ENCODE measurements around the gene RANBP17.
"Not testable (repeated sequence)": the region's sequence is repeated elsewhere in the genome, so short reads cannot be mapped to it uniquely, and the experiment has no call there.

Gene RANBP17

DNA sequence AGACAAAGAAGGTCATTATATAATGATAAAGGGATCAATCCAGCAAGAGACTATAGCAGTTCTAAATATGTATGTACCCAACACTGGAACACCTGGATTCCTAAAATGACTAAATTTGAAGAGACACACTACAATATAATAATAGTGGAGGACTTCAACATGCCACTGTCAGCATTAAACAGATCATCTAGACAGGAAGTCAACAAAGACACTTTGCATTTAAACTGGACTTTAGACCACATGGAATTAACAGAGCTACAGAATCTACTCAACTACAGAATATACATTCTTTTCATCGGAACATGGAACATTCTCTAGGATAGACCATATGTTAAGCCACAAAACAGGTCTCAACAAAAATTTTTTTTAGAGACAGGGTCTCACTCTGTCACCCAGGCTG, 388.9 kb downstream of the RANBP17 start:
- no peak for DNase-seq (ENCODE audit: low read depth)

DNA sequence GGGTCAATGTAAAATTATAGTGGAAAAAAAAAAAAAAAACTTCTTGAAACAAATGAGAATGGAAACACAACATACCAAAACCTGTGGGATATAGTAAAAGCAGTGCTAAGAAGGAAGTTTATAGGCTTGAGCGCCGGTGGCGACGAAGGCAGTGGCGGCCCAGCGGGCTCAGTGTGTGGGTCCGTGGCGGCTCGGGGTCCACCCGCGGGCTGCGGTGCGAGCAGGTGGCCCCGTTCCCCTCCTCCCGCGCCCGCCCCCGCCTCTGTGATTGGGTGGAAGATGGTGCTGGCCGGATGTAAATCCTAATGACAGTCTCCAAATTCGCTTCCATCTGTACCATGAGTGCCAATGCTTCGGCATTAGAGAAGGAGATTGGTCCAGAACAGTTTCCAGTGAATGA, 389.7 kb downstream of the RANBP17 start:
- no peak for DNase-seq (ENCODE audit: low read depth)

DNA sequence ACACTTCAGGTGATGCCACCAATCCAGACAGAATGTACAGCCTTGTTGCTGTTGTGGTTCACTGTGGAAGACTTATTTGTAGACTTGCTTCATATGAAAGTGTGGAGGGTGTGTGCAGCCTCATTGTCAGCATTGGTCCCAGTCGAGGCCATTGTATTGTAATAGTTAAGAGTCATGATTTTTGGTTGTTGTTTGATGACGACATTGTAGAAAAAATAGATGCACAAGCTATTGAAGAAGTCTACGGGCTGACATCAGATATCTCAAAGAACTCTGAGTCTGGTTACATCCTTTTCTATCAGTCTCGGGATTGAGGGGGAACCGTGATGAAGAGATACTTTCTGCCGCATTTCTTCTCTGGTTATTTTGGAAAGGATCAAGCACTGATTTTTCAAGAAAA, 390.9 kb downstream of the RANBP17 start:
- no peak for DNase-seq (ENCODE audit: low read depth)

DNA sequence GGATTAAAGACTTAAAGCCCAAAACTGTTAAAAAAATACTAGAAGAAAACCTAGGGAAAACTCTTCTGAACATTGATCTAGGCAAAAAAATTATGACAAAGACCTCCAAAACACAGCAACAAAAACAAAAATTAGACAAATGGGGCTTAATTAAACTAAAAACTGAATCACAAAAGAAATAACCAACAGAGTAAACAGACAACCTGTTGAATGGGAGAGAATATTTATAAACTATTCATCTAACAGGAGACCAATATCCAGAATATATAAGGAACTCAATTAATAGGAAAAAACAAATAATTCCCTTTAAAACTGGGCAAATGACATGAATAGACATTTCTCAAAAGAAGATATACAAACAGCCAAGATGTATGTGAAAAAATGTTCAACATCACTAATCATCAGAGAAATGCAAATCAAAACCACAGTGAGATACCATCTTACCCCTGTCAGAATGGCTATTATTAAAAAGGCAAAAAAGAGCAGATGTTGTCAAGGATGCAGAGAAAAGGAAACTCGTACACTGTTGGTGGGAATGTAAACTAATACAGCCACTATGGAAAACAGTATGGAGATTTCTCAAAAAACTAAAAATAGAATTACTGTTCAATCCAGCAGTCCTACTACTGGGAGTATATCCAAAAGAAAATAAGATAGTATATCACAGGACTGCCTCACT, 397.1 kb downstream of the RANBP17 start:
- no peak for DNase-seq (ENCODE audit: low read depth)

DNA sequence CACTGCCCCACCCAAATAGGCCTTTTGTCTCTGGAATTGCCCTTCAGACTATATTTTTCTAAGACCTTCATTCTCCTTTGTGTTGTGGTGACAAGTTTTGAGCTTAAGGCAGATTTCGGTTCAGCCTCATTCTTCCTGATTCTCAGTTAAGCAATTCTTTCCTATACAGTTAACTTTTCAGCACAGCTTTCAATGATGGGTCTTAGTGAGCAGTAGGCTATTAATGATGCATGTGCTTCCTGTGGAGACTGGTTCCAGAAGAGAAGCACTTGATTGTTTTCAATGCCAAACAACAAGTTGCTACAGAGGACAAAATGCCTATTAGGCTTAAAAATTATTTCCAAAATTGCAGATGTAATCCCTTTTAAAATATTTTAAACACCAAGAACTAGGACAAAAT, 399.5 kb downstream of the RANBP17 start:
- no peak for DNase-seq (ENCODE audit: low read depth)

DNA sequence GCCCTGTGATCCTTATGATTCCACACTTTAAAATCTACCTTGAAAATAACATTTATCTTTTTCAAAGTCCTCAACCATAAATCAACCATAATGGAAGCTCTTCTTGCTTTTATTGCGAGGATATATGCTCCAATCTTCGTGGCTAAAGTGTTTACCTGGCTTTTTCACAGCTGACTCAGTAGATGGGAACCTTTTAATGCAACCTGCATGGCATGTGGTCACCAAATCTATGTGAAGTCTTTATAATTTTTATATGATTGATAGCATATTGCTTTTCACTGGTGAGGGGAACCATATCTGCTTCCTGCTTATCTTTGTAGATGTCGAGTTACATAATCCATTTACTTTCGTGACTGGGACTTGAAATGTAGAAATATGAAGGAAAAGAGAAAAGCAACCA, 400.1 kb downstream of the RANBP17 start:
- no peak for DNase-seq (ENCODE audit: low read depth)

DNA sequence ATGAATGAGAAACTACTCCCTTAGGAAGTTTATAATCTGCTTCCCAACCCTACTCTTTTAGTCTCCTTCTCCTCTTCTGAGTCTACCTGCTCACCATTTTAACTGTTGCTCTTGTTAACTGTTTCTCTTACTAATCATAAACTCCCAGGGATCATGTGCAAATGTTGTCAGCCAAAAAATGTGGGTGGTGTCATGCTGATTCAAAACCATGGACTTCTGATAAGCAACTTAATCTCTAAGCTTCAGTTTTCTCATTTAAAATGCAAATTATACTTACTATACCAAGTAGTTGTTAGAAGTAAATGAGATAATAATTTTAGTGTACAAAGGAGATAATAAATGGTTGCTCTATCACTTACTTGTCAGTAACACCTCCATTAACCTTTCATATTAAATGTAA, 401.4 kb downstream of the RANBP17 start:
- DNase-seq (ENCODE audit: low read depth): no peak

DNA sequence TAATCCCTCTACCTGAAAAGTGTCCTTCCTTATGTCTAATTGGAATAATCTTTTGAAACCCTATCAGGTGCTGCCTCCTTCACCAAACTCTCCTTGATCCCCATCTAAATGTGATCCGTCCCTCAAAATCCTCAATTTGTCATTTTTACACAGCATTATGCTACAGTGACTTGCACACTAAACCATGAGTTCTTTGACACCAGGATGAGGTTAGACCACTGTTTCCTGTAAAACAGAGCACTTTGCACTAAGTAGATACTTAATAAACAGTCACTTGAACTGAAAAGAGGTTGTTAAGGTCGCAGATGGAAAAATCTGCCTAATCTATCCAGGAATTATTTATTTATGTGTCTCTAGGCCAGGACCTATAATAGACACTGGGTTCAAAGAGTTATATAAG, 403.0 kb downstream of the RANBP17 start:
- DNase-seq (ENCODE audit: low read depth): no peak

DNA sequence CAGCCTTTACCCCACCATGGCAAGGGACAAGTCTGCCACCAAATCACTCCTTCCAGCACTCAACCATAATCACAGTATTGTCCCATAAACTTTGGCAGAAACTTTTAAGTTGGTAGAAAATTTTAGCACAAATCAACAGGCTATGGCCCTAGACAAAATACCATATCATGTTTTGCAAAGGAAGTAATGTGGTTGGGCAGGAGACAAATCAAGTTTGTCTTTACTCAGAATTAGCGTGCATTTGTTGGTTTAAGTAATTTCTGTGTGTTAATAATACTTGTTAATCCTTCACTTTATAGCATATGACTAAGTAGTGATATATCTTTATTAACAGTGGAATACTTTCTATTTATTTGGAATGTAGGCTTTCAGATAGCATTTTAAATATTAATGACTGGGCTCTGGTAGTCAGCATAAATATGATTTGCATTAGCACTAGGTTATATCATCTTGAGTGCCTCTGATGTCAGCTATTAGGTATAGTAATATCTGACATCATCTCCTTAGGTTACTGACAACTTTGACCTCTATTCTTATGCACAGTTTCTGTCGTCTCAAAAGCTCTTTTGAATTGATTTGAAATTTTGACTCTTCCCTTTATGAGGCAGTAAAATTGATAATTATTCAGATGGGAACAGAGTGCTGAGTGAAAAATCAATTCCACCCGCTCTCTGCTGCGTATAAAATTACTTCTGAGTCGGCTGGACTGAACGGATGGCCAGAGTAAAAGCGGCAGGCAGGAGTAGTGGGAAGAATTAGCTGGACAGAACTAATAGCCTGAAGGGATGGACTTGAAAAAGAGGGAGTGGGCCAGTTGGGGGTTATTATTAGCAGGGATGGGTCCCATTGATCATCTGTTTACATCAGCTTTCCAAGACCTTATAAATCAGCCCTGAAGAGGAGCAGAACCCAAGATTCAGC, 407.1 kb downstream of the RANBP17 start:
- no peak for DNase-seq (ENCODE audit: low read depth)

DNA sequence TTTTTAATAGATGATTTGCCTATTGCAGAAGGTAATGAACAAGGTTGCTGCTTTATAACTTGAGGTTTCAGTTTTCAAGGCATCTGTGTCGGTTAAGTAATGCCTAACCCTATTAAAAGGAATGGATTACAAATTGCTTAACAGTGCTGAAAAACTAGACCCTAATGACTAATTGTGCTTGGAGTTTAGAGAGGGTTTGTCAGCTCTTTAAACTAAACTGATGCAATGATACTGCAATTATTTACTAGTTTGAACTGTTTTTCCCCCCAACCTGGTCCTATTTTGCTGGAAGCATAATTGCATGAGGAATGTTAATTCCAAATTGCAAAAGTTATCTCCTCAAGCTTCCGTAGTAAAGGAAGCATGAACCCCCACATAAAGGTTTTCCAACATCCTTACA, 407.9 kb downstream of the RANBP17 start:
- DNase-seq (ENCODE audit: low read depth): no peak

DNA sequence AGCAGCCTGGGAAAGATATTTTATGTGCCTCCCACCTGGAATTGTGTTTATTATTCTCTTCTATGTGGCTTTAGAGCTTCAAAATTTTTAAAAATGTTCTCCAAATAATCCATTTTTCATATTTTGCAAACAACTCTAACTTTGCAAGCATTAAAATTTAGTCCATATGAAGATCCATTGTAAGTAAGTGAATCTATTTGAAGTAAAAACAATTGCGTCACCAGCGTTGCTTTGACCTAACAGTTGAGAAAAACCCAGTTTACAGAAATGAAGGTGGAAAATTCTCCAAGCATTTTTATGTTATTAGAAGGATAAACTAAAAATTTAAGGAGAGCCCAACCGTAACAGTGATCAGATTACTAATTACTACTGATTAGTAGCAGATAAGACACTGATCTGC, 408.3 kb downstream of the RANBP17 start:
- no peak for DNase-seq (ENCODE audit: low read depth)

DNA sequence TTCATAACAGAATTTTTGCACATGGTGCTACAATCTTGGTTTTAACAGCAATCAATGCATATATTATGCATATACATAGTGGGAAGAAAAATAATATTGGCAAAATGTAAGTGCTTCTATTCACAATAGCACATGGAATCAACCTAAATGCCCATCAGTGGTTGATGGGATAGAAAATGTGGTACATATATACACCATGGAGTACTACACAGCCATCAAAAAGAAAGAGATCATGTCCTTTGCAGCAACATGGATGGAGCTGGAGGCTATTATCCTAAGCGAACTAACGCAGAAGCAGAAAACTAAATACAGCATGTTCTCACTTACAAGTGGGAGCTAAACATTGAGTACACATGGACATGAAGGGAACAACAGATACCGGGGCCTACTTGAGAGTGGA, 410.0 kb downstream of the RANBP17 start:
- DNase-seq (ENCODE audit: low read depth): no peak

DNA sequence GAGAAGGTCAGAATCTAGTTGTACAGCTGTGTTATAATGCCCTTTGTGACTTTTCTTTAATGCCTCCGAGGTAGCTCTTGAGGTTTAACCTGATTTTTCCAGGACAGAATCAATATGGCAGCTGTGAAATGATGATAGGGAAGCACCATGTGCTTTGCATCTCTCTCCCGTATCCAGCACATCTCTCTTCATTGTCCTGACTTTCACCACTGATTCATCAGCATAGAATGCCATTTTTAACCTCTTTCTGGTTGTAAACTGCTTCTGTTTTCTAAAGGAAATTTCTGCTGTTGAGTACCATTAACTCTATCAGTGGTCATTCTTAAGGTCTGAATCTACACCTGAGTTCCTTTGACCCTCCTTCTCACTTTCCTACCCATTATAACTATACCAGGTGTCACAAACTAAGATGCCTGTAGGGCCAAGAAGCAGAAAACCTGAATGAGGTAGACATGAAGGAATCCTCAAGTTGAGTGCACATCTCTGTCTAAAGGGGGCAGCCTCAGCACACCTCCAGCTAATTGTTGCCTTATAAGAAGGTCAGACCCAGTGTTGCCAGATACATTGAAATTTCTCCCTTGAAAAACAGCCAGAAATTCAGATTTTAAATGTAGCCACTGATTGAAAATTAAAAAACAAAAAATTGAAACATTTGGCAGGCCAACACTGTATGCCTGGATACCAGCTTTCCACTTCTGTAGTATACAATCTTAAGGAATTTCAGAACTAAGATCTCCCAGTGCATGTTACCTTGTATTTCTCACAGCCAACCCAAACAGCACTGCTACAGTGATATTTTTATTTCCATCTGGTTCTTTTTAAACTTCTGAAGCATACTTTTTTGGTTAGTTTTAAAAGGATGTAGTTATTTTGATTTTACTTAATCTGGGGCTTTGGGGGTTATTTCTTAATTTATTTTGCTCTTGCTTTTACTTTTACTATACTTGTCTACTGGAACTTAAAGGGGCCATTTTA, 411.5 kb downstream of the RANBP17 start:
- no peak for DNase-seq (ENCODE audit: low read depth)

DNA sequence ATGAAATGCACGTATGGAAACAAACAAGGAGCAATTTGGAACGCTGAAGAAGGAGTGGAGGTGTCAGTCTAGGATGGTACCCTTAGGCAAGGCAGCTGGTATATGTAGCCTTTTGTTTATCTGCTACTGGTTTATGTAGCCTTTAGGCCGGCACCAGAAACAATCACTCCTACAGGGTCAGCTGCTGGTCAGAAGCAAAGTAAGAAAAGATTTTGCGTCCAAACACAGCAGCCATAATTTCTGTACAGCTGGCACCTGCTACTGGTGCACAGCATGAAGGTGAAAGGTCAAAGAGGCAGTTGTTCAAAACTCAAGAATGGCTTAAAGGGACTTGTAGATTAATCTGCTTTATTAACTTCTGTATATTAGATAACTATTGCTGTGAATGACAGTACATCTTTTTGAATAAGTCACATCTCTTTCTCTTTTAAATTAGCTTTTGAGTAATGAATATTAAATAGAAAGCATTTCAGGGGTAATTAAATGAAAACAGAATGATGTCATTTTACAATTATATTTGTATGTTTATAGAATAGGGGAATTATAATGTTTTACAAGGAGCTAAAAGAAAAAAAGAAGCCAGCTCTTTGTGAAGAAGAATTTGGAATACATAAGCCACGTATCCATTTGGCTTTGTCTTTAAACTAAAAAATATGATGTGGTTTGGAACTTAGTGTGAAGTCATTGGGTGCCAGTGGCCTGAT, 414.2 kb downstream of the RANBP17 start:
- DNase-seq (ENCODE audit: low read depth): no peak

DNA sequence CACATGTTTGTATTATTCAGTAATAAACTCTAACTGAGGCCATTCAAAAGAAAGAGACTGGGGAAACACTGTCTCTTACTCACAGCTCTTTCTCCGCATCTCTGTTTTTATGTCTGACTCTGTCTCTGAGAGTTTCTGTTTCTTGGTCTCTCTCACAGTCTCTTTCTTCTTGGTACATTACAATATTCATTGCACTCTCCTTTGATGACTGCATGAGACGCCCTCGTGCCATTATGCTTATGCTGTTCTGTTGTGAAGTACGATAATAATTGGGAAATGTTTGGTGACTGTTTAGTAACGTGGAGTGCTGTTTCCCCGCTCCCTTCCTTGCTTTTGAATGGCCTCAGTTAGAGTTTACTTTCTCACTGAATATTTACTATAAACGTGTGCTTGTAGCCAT, 421.9 kb downstream of the RANBP17 start:
- no peak for DNase-seq (ENCODE audit: low read depth)

DNA sequence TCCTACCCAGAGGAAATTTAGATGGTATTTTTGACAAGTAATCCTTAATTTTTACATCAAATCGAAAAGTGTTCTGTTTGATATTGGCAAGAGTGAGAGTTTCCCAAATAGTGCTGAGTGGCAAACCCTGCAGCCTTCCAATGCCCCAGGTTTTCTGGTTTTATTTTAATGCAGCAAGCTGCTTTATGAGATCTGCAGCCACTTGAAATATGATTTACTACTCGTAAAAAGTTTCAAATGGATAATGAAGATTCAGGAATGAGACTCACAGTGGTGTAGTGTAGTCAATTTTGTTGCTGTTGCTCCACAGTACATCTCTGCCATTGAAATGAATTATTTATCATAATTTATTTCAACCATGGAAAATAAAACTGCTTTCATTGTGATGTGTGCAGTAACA, 423.6 kb downstream of the RANBP17 start:
- no peak for DNase-seq (ENCODE audit: low read depth)

DNA sequence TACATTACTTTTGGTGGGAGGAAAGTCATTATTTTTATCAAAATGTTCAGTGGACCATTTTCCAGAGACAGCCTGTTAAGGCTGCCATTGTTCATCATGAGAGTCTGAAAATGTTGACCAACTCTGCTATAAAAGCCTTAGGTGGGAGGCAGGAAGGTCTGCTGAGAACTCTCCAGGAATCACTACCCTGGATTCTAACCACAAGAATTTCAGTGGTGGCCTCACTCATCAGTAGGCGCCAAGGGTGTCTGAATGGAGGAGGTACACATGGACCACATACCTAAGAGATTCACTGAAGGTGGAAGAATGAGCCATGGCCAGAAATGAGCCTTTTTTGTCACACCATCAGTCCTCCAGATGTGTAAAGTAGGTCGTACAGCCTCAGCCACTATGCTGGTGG, 426.2 kb downstream of the RANBP17 start:
- no peak for DNase-seq (ENCODE audit: low read depth)

DNA sequence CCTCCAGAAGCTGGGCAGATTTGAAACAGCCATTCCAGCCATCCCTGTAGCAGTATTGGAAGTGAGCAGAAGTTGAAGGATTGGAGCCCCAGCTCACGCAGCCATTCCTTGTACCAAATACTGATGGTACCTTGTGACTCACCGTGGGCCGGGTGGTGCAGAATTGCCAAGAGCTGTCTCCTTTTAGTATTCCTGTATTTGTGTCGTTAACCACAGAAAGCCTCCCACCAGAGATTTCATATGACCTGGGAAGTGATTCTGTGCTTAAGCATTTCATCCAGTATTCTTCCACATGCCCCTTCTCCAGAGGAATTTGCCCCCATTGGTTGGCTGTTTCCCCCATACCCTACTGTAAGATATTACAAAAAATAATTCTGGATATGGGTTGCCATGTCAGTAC, 429.6 kb downstream of the RANBP17 start:
- DNase-seq (ENCODE audit: low read depth): no peak

DNA sequence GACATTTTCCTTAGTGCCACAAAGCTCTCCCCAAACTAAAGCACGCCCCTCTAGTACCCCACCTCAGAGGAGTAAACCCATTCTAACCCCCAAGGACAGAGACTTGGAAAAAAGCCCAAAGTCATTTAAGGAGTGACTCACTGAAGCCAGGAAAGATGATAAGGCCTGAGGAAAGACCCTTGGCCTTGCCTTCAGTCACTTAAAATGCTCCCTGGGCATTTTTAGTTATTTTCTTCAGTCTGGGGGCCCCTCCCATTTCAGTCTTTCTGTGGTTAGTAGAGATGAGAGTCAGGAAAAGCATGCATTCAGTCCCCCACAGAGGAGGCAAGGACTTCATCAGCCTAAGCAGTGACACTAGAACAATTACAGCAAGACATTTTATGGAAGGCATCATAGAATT, 433.5 kb downstream of the RANBP17 start:
- DNase-seq (ENCODE audit: low read depth): no peak

DNA sequence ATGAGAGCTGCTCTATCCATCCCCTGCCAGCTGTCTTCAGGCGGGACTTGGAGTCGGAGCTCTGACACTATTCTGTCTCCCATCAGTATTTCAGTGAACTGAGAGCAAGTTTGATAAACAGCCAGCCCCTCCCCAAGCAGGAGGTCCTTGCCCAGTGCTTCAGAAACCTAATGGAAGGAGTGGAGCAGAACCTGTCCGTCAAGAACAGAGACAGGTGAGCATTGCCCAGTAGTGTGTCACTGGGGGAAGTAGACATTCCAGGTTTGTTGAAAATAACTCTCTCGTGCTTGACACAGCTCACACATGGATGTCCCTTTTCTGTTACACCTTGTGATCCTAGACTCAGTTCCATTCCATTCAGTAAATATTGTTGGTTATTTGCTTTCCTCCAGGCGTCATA, 434.0 kb downstream of the RANBP17 start:
- no peak for DNase-seq (ENCODE audit: low read depth)

DNA sequence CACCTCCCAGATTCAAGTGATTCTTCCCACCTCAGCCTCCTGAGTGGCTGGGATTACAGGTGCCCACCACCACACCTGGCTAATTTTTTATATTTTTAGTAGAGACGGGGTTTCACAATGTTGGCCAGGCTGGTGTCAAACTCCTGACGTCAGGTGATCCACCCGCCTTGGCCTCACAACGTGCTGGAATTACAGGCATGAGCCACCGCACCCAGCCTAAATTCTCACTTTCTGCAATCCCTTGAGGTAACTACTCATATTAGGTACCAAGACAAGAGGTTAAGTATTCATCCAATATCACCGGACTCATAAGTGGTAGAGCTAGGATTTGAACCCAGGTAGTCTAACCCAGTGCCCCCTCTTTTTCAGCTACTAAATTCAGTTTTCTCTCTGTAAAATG, 436.1 kb downstream of the RANBP17 start:
- DNase-seq (ENCODE audit: low read depth): not testable (repeated sequence)

DNA sequence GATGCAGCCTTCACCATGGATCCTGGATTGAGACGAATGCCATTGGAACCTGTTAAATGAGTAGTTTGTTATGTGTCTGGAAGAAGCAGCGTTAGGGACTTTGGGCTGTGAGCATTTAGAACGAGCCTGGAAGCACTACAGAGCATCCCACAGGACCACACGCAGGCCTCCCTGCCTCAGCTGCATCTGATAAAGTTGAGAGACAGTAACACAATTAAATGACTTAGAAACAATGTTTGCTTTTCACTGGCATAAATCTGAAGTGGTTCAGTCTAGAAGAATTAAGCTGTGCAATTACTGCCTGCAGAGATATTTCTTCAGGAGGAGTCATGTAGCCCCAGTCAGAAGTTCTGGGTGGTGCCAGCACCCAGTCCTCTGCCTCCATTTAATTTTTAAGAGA, 437.4 kb downstream of the RANBP17 start:
- no peak for DNase-seq (ENCODE audit: low read depth)

Measured in stimulated activated CD8-positive, alpha-beta memory T cell treated with anti-CD3 and anti-CD28 coated beads, Interleukin-12 subunit alpha, Interleukin-12 subunit beta, amount 100 ng/mL, for 4 hours (primary cell).